Gastroesophageal sphincter (tissue), 4 donors: ENCODE results near the gene NBAS. TPM values are rescaled to one million over a fixed set of nuclear protein-coding genes. Genes with fewer than 3 reads are reported as not detected.

Experiments used
- ATAC-seq: fragments of 150-250 bp; one replicate; pipeline ENCODE4 v1.9.1; 2016; ENCODE audit warnings: mild to moderate bottlenecking, moderate library complexity
- H3K27ac ChIP-seq, 4 donors: fragments of 200-600 bp; sonication (generic) in 3 of 4; 1 replicate in 3 of 4; 2 replicates in 1 of 4; pipeline ENCODE4 v1.5.1; 2016 to 2019
- H3K27me3 ChIP-seq: fragments of 200-600 bp; sonication (generic); one replicate; pipeline ENCODE4 v1.5.1; 2019
- H3K36me3 ChIP-seq, 2 donors: fragments of 200-600 bp; sonication (generic); one replicate each; pipeline ENCODE4 v1.5.1; 2019; ENCODE audit warnings: control low read depth in 1 of 2
- H3K4me1 ChIP-seq, 3 donors: fragments of 200-600 bp; sonication (generic); 1 replicate in 2 of 3; 2 replicates in 1 of 3; pipeline ENCODE4 v1.5.1; 2016 to 2019; ENCODE audit warnings: control low read depth in 2 of 3
- H3K4me3 ChIP-seq, 2 donors: fragments of 200-600 bp; sonication (generic); one replicate each; pipeline ENCODE4 v1.5.1; 2019; ENCODE audit warnings: mild to moderate bottlenecking in 1 of 2, moderate library complexity in 1 of 2
- H3K9me3 ChIP-seq, 3 donors: fragments of 200-600 bp; sonication (generic); one replicate each; pipeline ENCODE4 v1.5.1; 2017 to 2019; ENCODE audit warnings: control low read depth in 2 of 3
- EP300 ChIP-seq: sonication (generic); formaldehyde crosslinking; IDR thresholded peaks from one replicate; pipeline ENCODE4 v1.6.1; 2017; ENCODE audit warnings: antibody characterized with exemption, mild to moderate bottlenecking
- POLR2A ChIP-seq, 2 donors: fragments of 450-650 bp; IDR thresholded peaks; one replicate each; pipeline ENCODE4 v1.6.1; 2017; ENCODE audit warnings: antibody characterized with exemption in 2 of 2, mild to moderate bottlenecking in 2 of 2, moderate library complexity in 1 of 2
- POLR2AphosphoS5 ChIP-seq: sonication (generic); formaldehyde crosslinking; IDR thresholded peaks from one replicate; pipeline ENCODE4 v1.6.1; 2017; ENCODE audit warnings: antibody characterized with exemption
- WGBS, 2 donors: methylation state at CpG; one replicate each; pipeline ENCODE4 v1.1.5; 2018; ENCODE audit warnings: low coverage in 1 of 2; 5-methylcytosine and 5-hydroxymethylcytosine counted together
- total RNA-seq, 4 donors: library from RNA; depleted of rRNA; stranded (reverse); fragments of >200 nt; gene quantifications; one replicate each; pipeline ENCODE4 v1.1.0, GENCODE V29; 2016
- TF ChIP-seq, protein P1 (sequence below), 4 experiments: fragments of 200-600 bp in 2 of 4; fragments of 450-650 bp in 2 of 4; sonication (generic) in 1 of 4; IDR thresholded peaks; one replicate each; pipeline ENCODE4 v1.5.1; 2017 to 2019; ENCODE audit warnings: antibody characterized with exemption in 4 of 4, mild to moderate bottlenecking in 2 of 4, moderate library complexity in 2 of 4

Gene NBAS
- total RNA-seq, 4 donors from 2014 or later, result 34.9 to 50.9 (median 40.4) TPM

DNA sequence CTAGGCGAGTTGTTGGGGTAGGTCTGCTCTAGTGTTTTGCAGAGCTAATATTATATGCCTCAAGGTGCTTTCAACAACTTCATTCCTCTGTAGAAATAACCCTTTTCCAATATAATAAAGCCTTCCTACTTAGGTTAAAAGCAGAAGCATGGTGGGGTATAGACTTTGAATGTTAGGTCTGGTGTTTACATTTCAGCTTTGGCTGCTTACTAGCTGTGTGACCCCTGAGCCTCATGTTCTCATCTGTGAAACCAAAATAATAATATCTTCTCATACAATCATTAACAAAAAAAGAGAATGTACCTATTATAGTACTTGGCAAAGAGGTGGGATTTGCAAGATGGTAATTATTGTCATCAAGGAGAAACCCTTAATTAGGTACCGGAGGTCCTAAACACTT lies 386.6 kb downstream of the NBAS start:
- WGBS, 2 donors, result 93 to 100% methylated on average over 2 of the region's 2 CpGs
- H3K27me3 ChIP-seq, result no peaks in the 10 kb centered on the region
- peaks cover 0 to 29% (median 7%) of the 10 kb centered on the region in 3 donors for H3K4me1 ChIP-seq
- TF ChIP-seq, protein P1, sequence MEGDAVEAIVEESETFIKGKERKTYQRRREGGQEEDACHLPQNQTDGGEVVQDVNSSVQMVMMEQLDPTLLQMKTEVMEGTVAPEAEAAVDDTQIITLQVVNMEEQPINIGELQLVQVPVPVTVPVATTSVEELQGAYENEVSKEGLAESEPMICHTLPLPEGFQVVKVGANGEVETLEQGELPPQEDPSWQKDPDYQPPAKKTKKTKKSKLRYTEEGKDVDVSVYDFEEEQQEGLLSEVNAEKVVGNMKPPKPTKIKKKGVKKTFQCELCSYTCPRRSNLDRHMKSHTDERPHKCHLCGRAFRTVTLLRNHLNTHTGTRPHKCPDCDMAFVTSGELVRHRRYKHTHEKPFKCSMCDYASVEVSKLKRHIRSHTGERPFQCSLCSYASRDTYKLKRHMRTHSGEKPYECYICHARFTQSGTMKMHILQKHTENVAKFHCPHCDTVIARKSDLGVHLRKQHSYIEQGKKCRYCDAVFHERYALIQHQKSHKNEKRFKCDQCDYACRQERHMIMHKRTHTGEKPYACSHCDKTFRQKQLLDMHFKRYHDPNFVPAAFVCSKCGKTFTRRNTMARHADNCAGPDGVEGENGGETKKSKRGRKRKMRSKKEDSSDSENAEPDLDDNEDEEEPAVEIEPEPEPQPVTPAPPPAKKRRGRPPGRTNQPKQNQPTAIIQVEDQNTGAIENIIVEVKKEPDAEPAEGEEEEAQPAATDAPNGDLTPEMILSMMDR (IDR thresholded peaks at IDR 0.05), result no peak
- TF ChIP-seq EP300, result no peak
- no peak for TF ChIP-seq POLR2A (IDR thresholded peaks at IDR 0.05)
- TF ChIP-seq POLR2AphosphoS5, result no peak
- ATAC-seq, result no peak
- H3K4me3 ChIP-seq, result no peak overlapping the region
- H3K27ac ChIP-seq, result no peak overlapping the region
- H3K9me3 ChIP-seq, result no peaks in the 10 kb centered on the region
- H3K36me3 ChIP-seq, result peaks cover 0 to 38% of the 10 kb centered on the region in 2 donors

DNA sequence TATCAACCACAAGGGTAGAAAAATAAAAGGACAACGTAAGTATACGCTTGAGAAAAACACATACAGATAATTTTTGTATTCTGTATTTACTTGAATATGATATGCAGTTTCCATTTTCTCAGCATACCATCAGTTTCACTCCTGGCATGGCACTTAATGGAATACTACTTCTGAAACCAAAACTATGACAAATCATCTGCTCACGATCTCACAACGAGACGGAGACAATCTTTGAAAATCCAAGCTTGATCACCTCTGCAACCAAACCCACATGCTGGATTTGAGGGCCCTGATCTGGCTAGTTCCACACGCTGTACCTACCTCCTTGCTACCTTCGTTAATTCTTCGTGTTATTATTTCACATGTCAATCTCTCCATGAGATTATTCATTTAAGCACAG lies 387.6 kb downstream of the NBAS start:
- ATAC-seq, result no peak
- H3K4me3 ChIP-seq, result no peak overlapping the region
- no peak overlapping the region for H3K27ac ChIP-seq
- H3K36me3 ChIP-seq, result peaks cover 0 to 32% of the 10 kb centered on the region in 2 donors
- H3K9me3 ChIP-seq, result no peaks in the 10 kb centered on the region
- no peaks in the 10 kb centered on the region for H3K27me3 ChIP-seq
- TF ChIP-seq POLR2A (IDR thresholded peaks at IDR 0.05) (no peak), EP300 (no peak), POLR2AphosphoS5 (no peak)
- TF ChIP-seq, protein P1 (IDR thresholded peaks at IDR 0.05), result no peak
- 68 to 91% methylated on average over 6 to 8 of the region's 8 CpGs for WGBS, 2 donors
- peaks cover 0 to 31% (median 10%) of the 10 kb centered on the region in 3 donors for H3K4me1 ChIP-seq

- WGBS, 2 donors, result 29% methylated on average over 1 of the region's 1 CpG
- H3K27me3 ChIP-seq, result no peaks in the 10 kb centered on the region
- TF ChIP-seq, protein P1 (IDR thresholded peaks at IDR 0.05), result no peak
- TF ChIP-seq EP300 (no peak), POLR2A (IDR thresholded peaks at IDR 0.05) (no peak), POLR2AphosphoS5 (no peak)
- H3K4me3 ChIP-seq, result no peak overlapping the region
- H3K4me1 ChIP-seq, result peaks cover 0 to 31% (median 10%) of the 10 kb centered on the region in 3 donors
- no peak overlapping the region for H3K27ac ChIP-seq
- H3K36me3 ChIP-seq, result peaks cover 0 to 26% of the 10 kb centered on the region in 2 donors
- H3K9me3 ChIP-seq, result no peaks in the 10 kb centered on the region
- no peak for ATAC-seq
Measured at GRCh38 chr2:15172825-15173224, 388.3 kb downstream of the NBAS start.

DNA sequence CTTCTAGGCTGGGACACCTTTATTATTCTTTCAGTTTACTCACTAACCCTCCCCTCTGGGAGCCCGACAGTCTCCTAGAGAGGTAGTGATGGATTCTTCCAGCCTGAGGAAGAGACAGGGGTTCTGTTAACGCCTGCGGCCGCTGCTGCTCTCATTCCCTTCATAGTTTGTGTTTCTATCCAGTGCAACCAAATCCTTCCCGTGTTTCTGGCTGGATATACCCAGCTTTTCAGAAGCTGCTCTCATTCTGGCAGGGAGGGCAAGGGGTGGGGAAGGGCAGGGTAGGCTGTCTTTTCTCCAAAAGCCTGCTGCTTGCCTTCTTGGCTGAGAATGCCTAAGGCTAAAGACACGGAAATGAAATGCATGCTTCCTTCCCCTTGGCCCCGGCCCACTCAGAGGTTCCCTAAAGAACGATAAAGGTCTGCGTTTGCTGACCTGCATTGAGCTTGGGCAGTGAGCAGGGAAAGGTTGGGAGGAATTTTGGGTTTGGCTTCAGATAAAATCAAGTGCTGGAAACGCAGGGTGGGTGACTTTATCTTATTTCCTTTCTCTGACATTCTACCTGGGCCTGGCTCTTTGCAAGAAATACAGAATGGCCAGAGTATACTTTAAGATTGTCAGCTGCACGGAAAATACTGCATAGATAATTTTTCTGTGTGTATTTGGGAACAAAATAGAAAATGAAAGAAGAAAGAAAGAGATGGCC lies 390.9 kb downstream of the NBAS start:
- peaks cover 0 to 31% (median 10%) of the 10 kb centered on the region in 3 donors for H3K4me1 ChIP-seq

More for the DNA sequence above, 390.9 kb downstream of the NBAS start:
- WGBS, 2 donors, result 25 to 53% methylated on average over 2 to 9 of the region's 11 CpGs
- Histone ChIP-seq H3K36me3 (peaks cover 0 to 27% of the 10 kb centered on the region in 2 donors), H3K9me3 (no peaks in the 10 kb centered on the region), H3K27me3 (no peaks in the 10 kb centered on the region), H3K27ac (peak overlapping the region; percentile 52 to 82 (median 68)), H3K4me3 (no peak overlapping the region)
- TF ChIP-seq POLR2A (IDR thresholded peaks at IDR 0.05) (no peak), EP300 (no peak), POLR2AphosphoS5 (no peak)
- TF ChIP-seq, protein P1 (IDR thresholded peaks at IDR 0.05), result no peak
- ATAC-seq, result no peak
